Loucy (cell line): Measurements from ENCODE around the gene HSPBP1.

Experiments
- H2AFZ ChIP-seq: fragments of 200-600 bp; sonication (generic); 2 replicates; pipeline ENCODE4 v1.6.0; 2016; ENCODE audit warnings: antibody characterized with exemption, mild to moderate bottlenecking, low read length, moderate library complexity
- H3F3A ChIP-seq: fragments of 200-600 bp; 2 replicates; pipeline ENCODE4 v1.6.0; 2016; ENCODE audit warnings: antibody characterized with exemption, low read depth, mild to moderate bottlenecking
- H3K27me3 ChIP-seq: fragments of 200-600 bp; sonication (generic); 2 replicates; pipeline ENCODE4 v1.6.1; 2014; ENCODE audit warnings: low read length, mild to moderate bottlenecking; ENCODE audit not compliant: insufficient read depth, poor library complexity, severe bottlenecking
- H3K36me3 ChIP-seq: fragments of 200-600 bp; sonication (generic); 2 replicates; pipeline ENCODE4 v1.6.1; 2016; ENCODE audit warnings: low read length; ENCODE audit not compliant: insufficient read depth
- H3K4me1 ChIP-seq: fragments of 200-600 bp; sonication (generic); 2 replicates; pipeline ENCODE4 v1.5.1; 2014; ENCODE audit warnings: low read length, mild to moderate bottlenecking; ENCODE audit not compliant: insufficient read depth, poor library complexity, severe bottlenecking
- H3K4me2 ChIP-seq: fragments of 200-600 bp; sonication (generic); 2 replicates; pipeline ENCODE4 v1.6.0; 2014; ENCODE audit warnings: antibody characterized with exemption, low read length, low read depth, mild to moderate bottlenecking; ENCODE audit not compliant: poor library complexity, severe bottlenecking
- H3K4me3 ChIP-seq: fragments of 200-600 bp; sonication (generic); 2 replicates; pipeline ENCODE4 v1.5.1; 2014; ENCODE audit warnings: low read length, mild to moderate bottlenecking, mixed read lengths; ENCODE audit not compliant: poor library complexity, severe bottlenecking
- H3K79me2 ChIP-seq: fragments of 200-600 bp; sonication (generic); 2 replicates; pipeline ENCODE4 v1.6.1; 2014; ENCODE audit warnings: low read length; ENCODE audit not compliant: insufficient read depth
- H3K9ac ChIP-seq: fragments of 200-600 bp; sonication (generic); 2 replicates; pipeline ENCODE4 v1.6.0; 2014; ENCODE audit warnings: mild to moderate bottlenecking, low read depth, low read length, moderate library complexity; ENCODE audit not compliant: poor library complexity, severe bottlenecking
- H3K9me2 ChIP-seq: fragments of 200-600 bp; sonication (generic); replicated peaks from 2 replicates; pipeline ENCODE4 v1.6.1; 2016; ENCODE audit warnings: low read depth, low read length, mixed read lengths
- H3K9me3 ChIP-seq: fragments of 200-600 bp; sonication (generic); 2 replicates; pipeline ENCODE4 v1.6.1; 2014; ENCODE audit warnings: mild to moderate bottlenecking, antibody characterized with exemption, low read length, low read depth; ENCODE audit not compliant: insufficient read depth
- H4K20me1 ChIP-seq: fragments of 200-600 bp; sonication (generic); 2 replicates; pipeline ENCODE4 v1.6.0; 2014; ENCODE audit warnings: antibody characterized with exemption, low read length, mild to moderate bottlenecking; ENCODE audit not compliant: insufficient read depth, poor library complexity, severe bottlenecking
- CTCF ChIP-seq: fragments of 200-600 bp; sonication (generic); conservative IDR thresholded peaks from 2 replicates; pipeline ENCODE4 v1.5.1; 2014; ENCODE audit warnings: mild to moderate bottlenecking, antibody characterized with exemption, low read length
- EZH2phosphoT487 ChIP-seq: fragments of 200-600 bp; IDR thresholded peaks from 2 replicates; pipeline ENCODE4 v1.6.1; 2018; ENCODE audit warnings: antibody characterized with exemption, mild to moderate bottlenecking, moderate library complexity, borderline replicate concordance

HSPBP1 gene

GRCh38 chr19:55240713-55241020 is 39.2 kb downstream of the HSPBP1 start:
- no peaks in the 10 kb centered on the region for H3K9me3 ChIP-seq
- TF ChIP-seq CTCF = no peak
- no peak for TF ChIP-seq EZH2phosphoT487
- H3K27me3 ChIP-seq = no peaks in the 10 kb centered on the region
- H3K9me2 ChIP-seq = no peaks in the 10 kb centered on the region
- peaks cover 84% of the 10 kb centered on the region for H4K20me1 ChIP-seq
- no peak overlapping the region for H3K4me2 ChIP-seq
- no peaks in the 10 kb centered on the region for H3K4me1 ChIP-seq
- no peak overlapping the region for H3K4me3 ChIP-seq
- peaks cover 70% of the 10 kb centered on the region for H3K79me2 ChIP-seq
- H3K9ac ChIP-seq = no peak overlapping the region
- no peak overlapping the region for H2AFZ ChIP-seq
- no peaks in the 10 kb centered on the region for H3F3A ChIP-seq
- peaks cover 98% of the 10 kb centered on the region for H3K36me3 ChIP-seq

GRCh38 chr19:55239004-55239403 is 40.9 kb downstream of the HSPBP1 start:
- H3K9me3 ChIP-seq = no peaks in the 10 kb centered on the region
- no peak overlapping the region for H3K4me2 ChIP-seq
- no peaks in the 10 kb centered on the region for H3F3A ChIP-seq
- no peak overlapping the region for H3K9ac ChIP-seq
- no peak overlapping the region for H3K4me3 ChIP-seq
- no peak overlapping the region for H2AFZ ChIP-seq
- H3K4me1 ChIP-seq = no peaks in the 10 kb centered on the region
- peaks cover 80% of the 10 kb centered on the region for H4K20me1 ChIP-seq
- H3K27me3 ChIP-seq = no peaks in the 10 kb centered on the region
- H3K79me2 ChIP-seq = peaks cover 61% of the 10 kb centered on the region; the same call in 1 of the 2 replicates
- H3K9me2 ChIP-seq = no peaks in the 10 kb centered on the region
- TF ChIP-seq EZH2phosphoT487 = no peak
- no peak for TF ChIP-seq CTCF
- peaks cover 96% of the 10 kb centered on the region for H3K36me3 ChIP-seq

DNA sequence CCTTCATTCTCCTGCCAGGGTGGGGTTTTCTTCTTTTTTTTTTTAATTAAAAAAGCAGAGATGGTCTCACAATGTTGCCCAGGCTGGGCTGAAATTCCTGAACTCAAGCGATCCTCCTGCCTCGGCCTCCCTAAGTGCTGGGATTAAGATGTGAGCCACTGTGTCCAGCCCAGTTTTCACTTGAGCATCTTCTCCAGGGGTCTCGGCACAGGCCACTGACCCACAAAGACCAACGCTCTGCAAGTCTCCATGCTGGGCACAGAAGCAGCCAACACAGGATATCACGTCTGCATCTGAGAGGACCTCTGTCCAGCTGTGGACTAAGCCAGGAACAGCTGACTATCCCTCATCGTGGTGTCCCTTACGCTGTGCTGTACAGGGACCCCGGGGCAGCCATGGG is 41.9 kb downstream of the HSPBP1 start:
- H3K4me2 ChIP-seq = no peak overlapping the region
- no peak overlapping the region for H3K4me3 ChIP-seq
- TF ChIP-seq EZH2phosphoT487 = no peak
- no peak for TF ChIP-seq CTCF
- no peaks in the 10 kb centered on the region for H3F3A ChIP-seq
- peaks cover 61% of the 10 kb centered on the region for H3K79me2 ChIP-seq
- no peaks in the 10 kb centered on the region for H3K27me3 ChIP-seq
- no peaks in the 10 kb centered on the region for H3K9me3 ChIP-seq
- peaks cover 84% of the 10 kb centered on the region for H4K20me1 ChIP-seq
- H2AFZ ChIP-seq = no peak overlapping the region
- no peaks in the 10 kb centered on the region for H3K4me1 ChIP-seq
- peaks cover 96% of the 10 kb centered on the region for H3K36me3 ChIP-seq
- H3K9ac ChIP-seq = no peak overlapping the region
- H3K9me2 ChIP-seq = no peaks in the 10 kb centered on the region
